GM12864 (cell line): ENCODE data around the gene STK17A.

Experiments used
- DNase-seq: peaks from one replicate; pipeline ENCODE4 v3.0.0-alpha.2; 2011; ENCODE audit warnings: low read depth
- H3K4me3 ChIP-seq: 2 replicates; pipeline ENCODE4 v1.5.1; 2011; ENCODE audit warnings: mild to moderate bottlenecking, low read depth, low read length, control low read depth
- TF ChIP-seq, protein P1 (sequence below): IDR thresholded peaks from 2 replicates; pipeline ENCODE4 v1.5.1; 2011; ENCODE audit warnings: low read depth, mild to moderate bottlenecking, moderate library complexity, low read length, control low read depth, inconsistent platforms; ENCODE audit errors: missing control alignments

Gene STK17A

GRCh38 chr7:43554423-43554822 is 28.5 kb upstream of the STK17A start:
- TF ChIP-seq, protein P1, sequence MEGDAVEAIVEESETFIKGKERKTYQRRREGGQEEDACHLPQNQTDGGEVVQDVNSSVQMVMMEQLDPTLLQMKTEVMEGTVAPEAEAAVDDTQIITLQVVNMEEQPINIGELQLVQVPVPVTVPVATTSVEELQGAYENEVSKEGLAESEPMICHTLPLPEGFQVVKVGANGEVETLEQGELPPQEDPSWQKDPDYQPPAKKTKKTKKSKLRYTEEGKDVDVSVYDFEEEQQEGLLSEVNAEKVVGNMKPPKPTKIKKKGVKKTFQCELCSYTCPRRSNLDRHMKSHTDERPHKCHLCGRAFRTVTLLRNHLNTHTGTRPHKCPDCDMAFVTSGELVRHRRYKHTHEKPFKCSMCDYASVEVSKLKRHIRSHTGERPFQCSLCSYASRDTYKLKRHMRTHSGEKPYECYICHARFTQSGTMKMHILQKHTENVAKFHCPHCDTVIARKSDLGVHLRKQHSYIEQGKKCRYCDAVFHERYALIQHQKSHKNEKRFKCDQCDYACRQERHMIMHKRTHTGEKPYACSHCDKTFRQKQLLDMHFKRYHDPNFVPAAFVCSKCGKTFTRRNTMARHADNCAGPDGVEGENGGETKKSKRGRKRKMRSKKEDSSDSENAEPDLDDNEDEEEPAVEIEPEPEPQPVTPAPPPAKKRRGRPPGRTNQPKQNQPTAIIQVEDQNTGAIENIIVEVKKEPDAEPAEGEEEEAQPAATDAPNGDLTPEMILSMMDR: no peak
- no peak overlapping the region for H3K4me3 ChIP-seq

GRCh38 chr7:43557831-43558495 is 24.9 kb upstream of the STK17A start:
- TF ChIP-seq, protein P1: no peak
- no peak for DNase-seq
- no peak overlapping the region for H3K4me3 ChIP-seq

More at GRCh38 chr7:43554423-43554822, 28.5 kb upstream of the STK17A start:
- no peak for DNase-seq

DNA sequence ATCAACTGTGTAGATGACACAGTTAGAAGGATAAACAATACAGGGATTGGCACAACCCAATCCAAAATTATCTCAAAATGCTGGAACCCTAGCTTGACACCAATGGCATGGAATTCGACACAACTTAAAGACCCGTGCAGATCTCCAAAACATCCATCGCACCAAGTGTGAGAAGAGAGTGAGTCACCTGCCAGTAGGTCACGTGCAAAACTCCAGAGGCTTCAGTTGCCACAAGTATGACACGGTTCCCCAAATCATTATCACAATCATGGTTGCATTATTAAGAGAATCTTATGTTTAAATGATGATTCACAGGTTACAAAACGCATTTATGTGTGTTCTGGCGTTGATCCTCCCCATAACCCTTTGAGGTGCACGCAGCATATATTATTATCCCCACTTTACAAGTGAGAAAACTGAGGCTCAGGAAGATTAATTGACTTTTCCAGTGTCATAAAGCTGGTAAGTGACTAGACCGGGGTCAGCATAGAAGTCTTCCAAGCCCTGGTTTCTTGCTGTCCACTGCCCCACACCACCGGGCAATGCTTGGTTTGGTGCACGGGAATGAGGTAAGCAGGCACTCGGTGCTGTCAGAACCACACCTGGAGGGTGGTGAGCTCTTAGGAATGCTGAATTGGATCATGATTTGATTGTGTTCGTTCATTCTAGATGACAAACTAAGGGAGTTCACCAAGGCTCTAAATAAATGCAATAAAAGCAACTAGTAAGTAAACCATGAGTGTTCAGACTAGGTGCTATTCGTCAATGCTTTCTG is 23.6 kb upstream of the STK17A start:
- no peak overlapping the region for H3K4me3 ChIP-seq
- no peak for DNase-seq
- TF ChIP-seq, protein P1: no peak

GRCh38 chr7:43559946-43560335 is 23.0 kb upstream of the STK17A start:
- no peak for DNase-seq
- TF ChIP-seq, protein P1: no peak
- H3K4me3 ChIP-seq: no peak overlapping the region

DNA sequence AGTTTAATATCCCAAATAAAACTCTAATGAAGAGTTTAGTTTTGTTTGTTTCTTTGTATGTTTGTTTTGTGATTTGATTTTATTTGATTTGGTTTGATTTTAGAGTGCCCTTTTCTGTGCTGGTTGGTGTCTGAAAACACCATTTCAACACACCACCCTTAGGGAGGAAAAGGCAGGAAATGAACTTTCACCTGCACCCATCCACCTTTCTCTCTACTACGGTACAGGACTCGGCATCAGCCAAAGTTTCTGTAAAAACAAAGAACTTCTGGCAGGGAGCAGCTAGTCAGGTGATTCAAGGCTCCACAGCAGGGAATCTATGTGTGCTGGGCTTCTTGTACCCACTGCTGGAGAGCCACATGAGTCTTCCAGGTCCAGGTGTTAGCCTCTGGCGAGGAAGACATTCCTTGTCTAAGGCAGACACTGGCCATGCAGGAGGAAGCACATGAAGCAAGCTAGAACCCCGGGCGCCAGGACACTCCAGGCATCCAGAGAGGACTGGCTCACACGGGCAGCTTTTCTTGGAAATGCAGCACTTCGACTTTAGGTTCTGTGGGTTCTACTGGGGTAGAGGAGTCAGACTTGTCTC is 22.1 kb upstream of the STK17A start:
- no peak overlapping the region for H3K4me3 ChIP-seq
- TF ChIP-seq, protein P1: no peak
- no peak for DNase-seq

DNA sequence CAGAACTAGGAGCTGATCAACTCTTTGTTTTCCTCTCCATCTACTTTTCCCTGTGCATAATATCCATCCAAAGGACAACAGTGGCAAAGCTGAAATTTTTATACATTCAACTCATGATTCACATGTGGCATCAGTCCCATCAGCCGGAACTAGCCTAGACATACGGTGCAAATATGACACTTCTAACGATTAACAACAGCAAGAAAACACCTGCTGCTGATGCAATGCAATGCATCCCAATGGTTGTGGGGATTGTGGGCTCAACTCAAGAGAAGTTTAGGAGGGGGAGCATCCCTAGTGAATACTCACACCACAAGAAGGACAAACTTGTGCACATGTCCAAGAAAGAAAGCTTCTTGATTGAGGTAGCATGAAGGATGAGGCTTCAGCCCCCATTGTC is 20.5 kb upstream of the STK17A start:
- TF ChIP-seq, protein P1: no peak
- DNase-seq: no peak
- no peak overlapping the region for H3K4me3 ChIP-seq
